GM19452 (cell line): ENCODE data around the gene NLRC3.
"Not testable (repeated sequence)": the region's sequence is repeated elsewhere in the genome, so short reads cannot be mapped to it uniquely, and the experiment has no call there.

Experiments
- ATAC-seq: cut with Tn5 transposase; IDR thresholded peaks from one replicate; pipeline ENCODE4 v1.9.1; 2021; ENCODE audit not compliant: unreplicated experiment

The NLRC3 gene

DNA sequence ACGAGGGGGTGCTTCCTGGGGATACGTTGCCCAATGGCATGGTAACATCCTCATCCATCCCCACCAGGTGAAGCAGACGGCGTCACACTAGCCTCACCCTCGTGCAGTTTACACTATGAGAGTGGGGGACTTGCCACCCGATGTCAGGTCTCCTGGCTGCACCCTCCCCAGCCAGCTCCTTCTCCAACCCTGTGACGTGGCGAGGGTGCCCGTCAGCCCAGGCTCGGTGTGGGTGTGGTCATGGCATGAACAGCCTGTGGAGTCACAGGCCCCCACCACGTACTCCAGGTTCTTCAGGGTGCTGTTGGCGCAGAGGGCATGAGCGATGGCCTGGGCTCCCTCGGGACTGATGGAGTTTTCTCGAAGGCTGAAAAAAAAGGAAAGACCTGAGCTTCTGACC lies 28.3 kb downstream of the NLRC3 start:
- no peak for ATAC-seq

DNA sequence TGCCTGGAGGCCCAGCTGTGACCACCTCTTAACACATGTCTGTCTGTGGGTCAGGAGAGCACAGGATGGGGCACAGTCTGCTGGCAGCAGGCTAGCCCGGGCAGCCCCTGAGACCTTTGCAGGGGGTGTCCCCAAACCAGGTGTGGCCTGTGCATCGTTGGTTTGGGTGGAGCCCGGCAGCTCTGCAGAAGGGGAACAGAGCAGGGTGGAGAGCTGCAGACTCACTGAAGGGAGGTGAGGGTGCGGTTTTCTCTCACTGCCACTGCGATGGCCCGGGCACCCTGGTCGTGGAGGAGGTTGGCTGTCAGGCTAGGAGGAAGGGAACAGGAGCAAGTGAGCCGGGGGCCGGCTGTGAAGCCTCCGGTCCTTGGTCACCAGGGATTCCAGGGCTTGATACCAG lies 28.8 kb downstream of the NLRC3 start:
- no peak for ATAC-seq

DNA sequence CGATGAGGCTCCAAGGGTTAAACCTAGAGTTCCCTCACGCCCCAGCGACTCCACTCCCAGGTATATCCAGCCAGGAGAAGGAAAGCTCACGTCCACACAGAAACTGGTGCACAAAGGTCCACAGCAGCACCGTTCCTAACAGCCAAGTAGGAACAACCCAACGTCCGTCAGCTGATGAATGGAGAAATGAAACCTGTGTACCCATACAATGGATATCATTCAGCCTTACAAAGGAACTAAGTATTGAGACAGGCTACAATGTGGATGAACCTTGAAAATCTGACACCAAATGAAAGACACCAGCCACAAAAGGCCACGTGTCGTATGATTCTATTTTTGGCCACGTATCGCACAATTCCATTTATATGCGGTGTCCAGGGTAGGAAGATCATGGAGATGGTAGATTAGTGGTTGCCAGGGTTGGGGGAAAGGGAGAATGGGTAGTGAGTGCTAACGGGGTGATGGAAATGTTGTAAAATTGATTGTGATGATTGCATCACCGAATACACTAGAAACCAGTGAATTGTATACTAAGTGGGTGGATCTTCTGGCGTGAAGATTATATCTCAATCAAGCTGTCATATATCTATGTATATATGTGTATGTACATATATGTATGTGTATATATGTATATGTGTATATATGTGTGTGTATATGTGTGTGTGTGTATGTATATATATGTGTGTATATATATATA lies 30.1 kb downstream of the NLRC3 start:
- ATAC-seq = no peak

DNA sequence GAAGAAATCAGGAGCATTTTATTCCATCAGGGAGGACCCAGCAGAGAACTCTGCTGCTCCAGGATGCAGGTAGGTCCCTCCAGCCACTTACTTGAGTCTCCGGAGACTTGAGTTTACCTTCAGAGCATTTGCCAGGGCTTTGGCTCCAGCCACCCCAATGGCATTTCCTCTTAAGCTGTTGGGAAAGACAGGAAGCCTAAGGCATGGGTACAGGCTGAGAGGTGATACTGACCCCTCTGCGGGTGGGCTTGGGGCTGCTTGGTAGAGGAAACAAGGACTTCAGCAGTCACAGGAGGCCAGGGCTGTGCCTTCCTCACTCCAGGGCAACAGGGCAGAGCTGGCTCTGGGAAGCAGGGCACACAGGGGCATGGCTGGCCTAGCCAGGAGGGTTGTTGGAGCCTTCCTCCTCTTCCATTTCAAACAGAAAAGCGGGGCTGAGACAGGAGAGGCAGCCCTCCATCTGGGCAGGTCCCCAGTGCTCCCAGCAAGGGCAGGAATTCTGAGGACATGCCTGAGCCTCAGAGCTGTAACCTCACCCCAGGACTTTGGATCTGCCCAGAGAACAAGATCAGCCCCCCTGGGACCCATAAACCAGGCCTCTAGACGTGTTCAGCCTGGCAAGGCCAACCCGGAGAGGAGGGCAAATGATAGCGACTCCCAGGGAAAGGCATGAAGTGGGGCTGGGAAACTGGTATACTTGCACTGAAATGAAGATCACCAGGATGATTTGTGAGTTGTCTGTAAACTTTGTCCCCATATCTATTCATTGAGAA lies 34.4 kb downstream of the NLRC3 start:
- no peak for ATAC-seq

DNA sequence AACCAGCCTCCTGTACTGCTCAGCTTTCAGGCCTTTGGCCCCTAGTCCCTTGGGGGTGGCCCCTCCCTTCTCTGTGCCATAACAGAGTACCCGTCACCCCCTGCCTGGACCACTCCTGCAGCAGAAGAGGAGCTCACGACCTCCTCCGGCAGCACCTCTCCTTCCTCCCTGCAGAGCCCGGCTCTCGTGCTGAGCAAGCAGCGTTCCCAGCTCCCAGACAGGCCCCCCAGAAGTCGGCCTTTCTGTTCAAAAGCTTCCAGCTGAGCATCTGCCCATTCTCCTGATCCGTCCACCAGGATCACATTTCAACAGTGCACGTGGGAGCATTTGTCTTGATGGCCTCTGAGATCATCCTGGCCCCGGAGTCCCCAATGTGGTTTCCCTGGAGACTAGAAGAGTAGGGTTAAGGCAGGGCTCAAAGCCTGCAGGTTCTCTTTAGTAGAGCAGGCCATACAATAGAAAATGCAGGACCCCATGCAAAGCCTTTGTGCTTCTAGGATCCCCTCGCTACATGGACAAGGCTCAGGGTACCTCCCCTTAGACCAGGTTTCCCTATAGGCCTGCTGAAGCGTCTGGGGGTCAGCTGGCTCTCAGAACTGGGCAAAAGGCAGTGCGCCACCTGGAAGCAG lies 35.6 kb downstream of the NLRC3 start:
- no peak for ATAC-seq

DNA sequence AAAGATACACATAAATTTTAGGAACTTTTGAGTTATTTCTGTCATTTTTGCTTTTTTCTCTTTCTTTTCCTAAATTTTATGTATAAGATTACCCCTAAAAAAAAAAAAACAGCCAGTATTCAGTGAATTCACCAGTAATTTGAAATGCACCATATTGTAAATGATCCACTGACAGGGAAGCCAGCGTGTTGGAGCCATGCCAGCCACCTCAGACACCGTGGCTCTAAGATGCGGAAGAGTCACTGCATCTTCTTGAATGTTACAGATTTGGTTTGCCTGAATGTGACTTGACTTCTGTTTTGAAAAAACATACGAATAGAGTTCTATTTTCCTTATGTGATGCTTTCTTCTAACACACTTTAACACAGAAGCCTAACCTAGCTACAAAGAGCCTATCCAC lies 39.0 kb downstream of the NLRC3 start:
- no peak for ATAC-seq

DNA sequence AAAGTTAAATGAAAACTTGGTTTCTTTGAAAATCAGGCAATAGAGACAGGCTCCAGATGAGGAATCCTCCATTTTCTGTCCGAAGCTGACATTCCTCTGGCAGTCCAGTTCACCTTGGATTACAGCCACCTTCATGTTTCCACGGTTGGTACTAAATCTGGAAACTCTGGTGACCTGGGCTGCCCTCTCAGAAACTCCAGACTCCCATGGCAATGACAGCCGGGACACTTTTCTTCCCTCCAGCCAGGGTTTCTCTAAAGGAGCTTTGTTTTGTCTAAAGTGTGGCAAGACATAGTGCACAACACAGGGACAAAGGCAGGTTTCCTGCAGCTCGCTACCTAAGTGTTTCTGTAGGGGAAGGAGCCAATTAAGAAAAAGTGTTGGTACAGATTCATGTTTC lies 40.4 kb downstream of the NLRC3 start:
- ATAC-seq = no peak

DNA sequence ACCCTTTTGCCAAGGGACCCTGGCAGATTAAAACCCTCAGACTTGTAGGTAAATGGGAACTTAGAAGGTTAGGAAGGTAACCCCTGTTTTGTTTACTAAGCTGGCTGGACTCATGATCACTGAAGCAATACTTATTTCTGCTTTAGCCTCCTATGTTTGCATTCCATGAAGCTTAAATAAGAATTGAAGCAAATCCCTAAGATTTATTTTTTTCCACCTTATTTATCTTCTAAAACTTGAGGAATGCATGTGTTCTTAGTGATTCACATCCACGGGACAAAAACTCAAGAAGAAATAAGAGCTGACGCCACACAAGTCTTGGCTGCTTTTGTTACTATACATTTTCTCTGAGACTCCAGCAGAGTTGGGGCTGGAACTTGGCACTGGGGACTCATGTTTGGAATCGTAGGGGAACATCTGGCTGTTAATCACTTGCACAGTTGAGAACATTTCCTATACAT lies 40.9 kb downstream of the NLRC3 start:
- ATAC-seq = no peak

DNA sequence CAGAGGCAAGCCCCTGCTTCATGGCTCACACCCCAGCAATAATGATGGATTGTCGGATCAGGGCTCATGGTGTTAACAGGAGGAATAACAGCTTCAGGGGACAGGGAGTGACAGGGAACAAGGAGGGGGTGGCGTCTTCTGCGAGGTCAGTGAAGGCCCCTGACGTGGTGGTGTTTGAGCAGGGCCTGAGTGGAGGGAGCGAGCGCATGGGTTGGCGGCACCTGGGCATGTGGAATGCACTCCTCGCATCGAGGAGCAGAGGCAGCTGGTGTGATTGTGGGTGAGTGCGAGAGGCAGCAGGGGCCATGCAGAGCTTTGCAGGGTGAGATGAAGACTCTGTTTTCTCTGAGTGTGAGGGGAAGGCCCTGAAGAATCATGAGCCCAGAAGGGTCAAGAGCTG lies 43.1 kb downstream of the NLRC3 start:
- no peak for ATAC-seq

DNA sequence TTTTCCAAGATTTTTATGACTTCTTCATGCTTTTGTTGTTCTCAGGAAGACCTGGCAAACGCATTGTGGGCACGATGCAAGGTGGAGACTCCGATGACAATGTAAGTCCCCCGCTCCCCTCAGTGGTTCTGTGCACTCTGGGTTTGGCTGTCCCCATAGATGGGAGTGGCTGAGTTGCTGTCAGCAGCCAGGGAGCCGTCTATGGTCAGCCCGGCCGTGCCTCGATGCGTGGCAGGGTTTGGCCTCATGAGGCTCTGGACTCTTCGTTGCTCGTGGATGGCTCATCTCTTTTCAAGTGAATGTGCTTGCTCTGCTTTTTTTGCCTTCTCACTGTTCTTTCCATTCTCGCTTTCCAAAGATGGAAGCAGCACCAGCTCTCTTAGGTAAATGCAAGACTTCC lies 44.5 kb downstream of the NLRC3 start:
- ATAC-seq = no peak

DNA sequence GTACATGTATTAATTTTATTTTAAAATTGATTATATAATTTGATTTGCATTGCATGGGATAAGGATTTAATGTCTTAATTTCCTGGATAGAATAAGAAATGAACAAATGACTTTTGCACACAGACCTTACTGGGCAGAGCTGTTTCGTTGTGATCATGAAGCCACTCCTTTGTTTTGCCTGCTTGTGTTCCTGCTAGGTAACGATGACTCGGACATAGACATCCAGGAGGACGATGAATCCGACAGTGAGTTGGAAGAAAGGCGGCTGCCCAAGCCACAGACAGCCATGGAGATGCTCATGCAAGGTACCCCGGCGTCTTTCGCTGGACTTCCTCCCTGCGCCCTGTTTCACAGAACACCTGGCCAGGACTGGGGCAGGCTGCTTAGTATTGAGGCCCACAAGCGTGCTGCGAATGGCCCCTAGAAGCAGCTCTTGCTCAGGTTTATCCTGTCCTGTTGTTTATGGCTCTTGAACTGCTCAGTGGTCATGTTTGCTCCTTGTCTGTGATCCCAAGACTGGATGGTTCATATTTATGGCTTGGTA lies 46.8 kb downstream of the NLRC3 start:
- ATAC-seq = no peak

DNA sequence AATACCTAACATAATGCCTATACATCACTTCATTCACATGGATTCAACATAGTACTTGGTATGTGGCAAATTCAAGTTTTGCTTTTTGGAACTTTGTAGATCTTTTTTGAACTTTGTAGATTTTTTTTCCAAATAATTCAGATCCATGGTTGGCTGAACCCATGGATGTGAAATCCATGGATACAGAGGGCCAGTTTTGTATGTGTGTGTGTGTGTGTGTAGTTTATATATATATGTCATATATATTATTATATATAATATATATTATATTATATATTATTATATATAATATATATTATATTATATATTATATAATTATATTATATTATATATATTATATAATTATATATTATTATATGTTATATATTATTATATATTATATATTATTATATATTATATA lies 48.0 kb downstream of the NLRC3 start:
- no peak for ATAC-seq

DNA sequence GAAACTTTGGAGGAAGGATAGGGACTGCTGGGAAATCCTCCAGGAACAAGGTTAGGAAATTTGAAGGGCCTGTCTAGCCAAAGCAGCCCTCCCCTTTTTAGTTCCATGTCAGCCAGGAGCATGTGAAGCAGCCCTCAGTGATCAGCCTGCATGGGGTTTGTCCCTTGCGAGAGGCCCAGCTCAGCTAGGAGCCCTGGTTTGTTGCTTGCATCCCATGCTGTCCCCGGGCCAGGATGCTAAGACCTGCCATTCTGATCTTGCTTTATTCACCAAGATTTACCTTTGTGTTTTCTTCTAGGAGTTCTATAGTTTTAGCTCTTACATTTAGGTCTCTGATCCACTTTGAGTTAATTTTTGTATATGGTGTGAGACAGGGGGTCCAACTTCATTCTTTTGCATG lies 48.8 kb downstream of the NLRC3 start:
- no peak for ATAC-seq

DNA sequence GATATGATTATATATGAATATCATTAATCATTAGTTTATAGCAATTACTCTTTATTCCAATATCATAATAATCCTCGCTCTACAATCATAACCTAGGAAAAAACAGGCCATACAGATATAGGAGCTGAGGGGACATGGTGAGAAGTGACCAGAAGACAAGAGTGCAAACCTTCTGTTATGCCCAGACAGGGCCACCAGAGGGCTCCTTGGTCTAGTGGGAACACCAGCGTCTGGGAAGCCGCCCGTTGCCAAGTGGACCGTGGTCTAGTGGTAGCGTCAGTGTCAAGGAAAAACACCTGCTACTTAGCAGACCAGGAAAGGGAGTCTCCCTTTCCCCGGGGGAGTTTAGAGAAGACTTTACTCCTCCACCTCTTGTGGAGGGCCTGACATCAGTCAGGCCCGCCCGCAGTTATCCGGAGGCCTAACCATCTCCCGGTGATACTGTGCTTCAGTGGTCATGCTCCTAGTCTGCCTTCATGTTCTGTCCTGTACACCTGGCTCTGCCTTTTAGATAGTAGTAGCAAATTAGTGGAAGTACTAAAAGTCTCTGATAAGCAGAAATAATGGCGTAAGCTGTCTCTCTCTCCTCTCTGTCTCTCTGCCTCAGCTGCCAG lies 49.9 kb downstream of the NLRC3 start:
- ATAC-seq = not testable (repeated sequence)

DNA sequence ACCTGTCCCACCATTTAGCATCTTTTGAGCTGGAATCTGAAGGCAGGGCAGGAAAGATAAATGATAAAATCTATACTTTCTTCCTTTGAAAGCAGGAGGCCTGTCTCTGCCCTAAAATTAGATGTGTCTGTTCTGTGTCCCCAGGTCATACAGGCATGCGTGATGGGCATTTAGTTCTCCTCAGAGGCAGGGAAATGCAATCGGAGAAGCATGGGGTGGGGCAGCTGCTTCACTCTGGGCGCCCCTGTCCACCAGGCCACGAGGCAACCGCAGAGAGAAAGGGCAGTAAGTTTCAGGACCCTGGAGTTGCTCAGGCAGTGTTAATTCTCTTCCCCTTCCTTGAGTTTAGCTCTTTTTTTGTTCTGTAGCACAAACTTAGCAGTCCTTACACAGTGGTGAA lies 51.3 kb downstream of the NLRC3 start:
- no peak for ATAC-seq

DNA sequence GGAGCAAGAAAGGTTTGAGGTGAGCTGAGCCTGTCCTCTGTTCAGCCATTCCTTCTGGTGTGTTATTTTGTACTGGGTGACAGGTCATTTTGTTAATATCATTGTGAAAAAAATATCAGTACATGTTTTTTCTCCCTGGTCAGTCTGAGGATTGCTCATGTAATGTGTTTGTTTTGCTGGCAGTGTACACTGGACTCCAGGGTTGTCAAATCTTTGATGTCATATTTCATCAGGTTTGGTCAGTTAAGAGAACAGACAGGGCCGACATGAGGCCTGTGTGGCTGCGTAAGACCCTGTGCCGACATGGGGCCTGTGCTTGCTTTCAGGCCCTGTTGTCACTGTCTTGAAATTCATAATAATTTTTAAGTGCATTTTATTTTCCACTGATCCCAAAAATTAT lies 53.9 kb downstream of the NLRC3 start:
- ATAC-seq = no peak

DNA sequence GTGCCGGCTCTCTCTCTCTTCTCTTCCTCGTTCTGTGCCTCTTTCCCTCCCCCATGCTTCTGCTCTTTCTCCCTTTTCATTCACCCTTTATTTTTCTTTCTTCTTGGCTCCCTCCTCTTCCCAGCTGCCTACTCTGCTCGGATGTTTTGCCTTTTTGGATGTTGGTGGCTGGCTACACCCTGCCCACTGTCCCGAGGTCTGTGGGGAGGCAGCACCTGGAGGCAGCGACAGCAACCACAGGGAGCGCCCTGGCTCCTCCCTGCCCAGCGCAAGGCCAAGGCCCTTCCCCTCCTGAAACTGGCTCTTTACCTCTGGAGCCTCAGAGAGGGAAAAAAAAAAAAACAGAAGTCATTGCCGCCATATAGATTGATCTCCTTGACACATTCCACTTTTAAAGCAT lies 56.4 kb downstream of the NLRC3 start:
- no peak for ATAC-seq

DNA sequence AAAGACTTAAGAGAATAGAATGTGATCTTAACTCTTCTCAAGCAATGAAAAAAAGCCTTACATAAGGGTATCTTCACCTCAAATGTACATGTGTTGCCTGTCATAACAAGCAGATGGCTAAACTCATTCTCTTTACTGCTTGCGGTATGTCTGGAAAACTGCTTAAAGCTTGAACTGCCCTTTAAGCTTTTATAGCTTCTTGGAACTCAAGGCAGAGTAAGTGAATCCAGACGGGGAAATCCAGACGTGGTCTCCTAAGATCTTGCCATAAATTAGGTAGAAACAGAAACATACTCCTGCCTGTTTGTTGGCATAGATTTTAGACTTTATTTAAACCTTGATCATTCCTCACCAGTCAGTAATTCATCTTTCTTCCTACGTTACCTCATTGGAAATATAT lies 56.8 kb downstream of the NLRC3 start:
- no peak for ATAC-seq

DNA sequence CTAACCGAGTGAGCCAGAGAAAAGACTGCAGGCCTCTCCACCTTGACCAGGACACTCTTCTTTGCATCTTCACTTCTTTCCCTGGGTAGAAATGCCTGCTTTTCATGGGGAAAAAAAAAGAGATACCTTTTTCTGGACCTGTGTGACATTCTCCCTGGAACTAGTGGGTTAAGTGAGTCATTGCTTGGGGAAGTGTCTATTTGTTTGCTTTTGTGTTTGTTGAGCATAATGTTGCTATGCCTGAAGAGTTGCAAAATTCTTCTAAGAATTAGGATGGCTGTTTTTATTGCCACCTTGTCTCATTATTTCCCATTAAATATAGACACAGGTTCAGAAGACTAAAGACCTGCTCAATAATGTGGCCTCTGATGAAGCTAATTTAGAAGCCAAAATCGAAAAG lies 57.6 kb downstream of the NLRC3 start:
- no peak for ATAC-seq

DNA sequence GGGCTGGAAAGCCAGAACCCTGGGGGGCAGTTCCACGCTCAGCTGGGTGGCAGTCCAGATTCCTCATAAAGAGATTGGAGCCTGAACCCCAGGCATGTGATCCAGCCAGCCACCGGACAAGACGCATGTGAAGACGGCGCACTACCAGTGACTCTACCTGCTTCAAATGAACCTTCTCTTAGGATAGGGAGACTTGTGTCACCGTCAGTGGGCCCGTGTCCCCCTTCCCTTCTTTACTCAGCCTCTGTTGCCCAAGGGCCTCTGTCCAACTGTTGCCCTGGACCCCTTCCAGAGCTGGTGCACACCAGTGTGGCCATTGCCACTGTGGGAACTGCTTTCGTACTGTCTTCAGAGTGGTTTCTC lies 58.2 kb downstream of the NLRC3 start:
- ATAC-seq = no peak

DNA sequence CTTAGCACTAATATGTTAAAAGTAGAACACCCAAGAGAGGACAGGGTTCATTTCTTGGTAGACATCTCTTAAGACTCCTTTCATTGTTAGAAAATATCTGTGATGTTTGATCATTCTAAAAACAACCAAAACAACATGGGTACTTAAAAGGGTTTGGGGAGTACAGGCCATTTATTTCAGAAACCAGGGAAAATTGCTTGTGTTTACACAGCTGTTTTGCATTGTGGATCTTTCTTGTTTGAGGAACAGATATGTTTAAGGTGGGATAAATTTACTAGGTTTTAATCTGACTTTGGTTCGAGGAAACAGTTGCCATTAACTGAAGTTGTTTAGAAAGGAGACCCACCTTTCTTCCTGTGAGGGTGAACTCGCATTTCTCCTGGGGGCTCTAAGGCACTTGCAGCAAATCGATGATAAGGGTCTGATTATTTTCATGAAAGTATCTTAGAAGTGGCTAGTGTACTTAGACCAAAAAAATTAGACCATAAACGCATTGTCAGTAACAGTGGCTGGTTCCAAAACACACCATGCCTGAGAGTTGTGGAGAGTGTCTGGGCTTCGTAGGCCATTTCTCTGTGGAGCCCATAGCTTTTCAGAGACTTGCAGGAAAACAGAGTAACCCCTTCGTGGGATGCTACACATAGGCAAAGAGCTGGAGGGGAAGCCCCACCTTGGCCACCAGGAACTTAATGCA lies 58.8 kb downstream of the NLRC3 start:
- ATAC-seq = no peak
